Measurements from ENCODE around the gene SLC6A9. TPM values are rescaled to one million over a fixed set of nuclear protein-coding genes. Genes with fewer than 3 reads are reported as not detected.

Gene SLC6A9
- polyA plus RNA-seq, 2 of the 4 experiments (the other 2 are of a cell fraction), result 9.0 to 17.7 TPM

GRCh38 chr1:44077421-44077820, 46.2 kb upstream of the SLC6A9 start:
- TF ChIP-seq HOXB13 (CRISPR knock-in tag; IDR thresholded peaks at IDR 0.05; ENCODE audit: low read depth) (no peak), KDM5A (IDR thresholded peaks at IDR 0.05) (no peak), EP300 (IDR thresholded peaks at IDR 0.05) (no peak), POLR2A (IDR thresholded peaks at IDR 0.05; ENCODE audit: low read length) (no peak), HDAC2 (IDR thresholded peaks at IDR 0.05) (no peak), MAX (IDR thresholded peaks at IDR 0.05) (no peak), EHF (CRISPR knock-in tag; IDR thresholded peaks at IDR 0.05) (no peak), ATOH8 (CRISPR knock-in tag; IDR thresholded peaks at IDR 0.05; ENCODE audit: low read depth) (no peak), TP53 (CRISPR knock-in tag; IDR thresholded peaks at IDR 0.05) (no peak)
- H3K27ac ChIP-seq, result no peak overlapping the region
- DNase-seq (ENCODE audit: low read depth in 1 of 2, low spot score in 1 of 2) (no peak), ATAC-seq (no peak), FAIRE-seq (no peak)
- 85% methylated on average over 5 of the region's 5 CpGs for WGBS (ENCODE audit: missing lambda C conversion rate)
- no peak overlapping the region for H3K4me2 ChIP-seq
- H3K9me3 ChIP-seq, result no peaks in the 10 kb centered on the region
- no peaks in the 10 kb centered on the region for H3K4me1 ChIP-seq
- CTCF ChIA-PET, result no interaction called here
- H3K4me3 ChIP-seq, result no peak overlapping the region
- POLR2A ChIA-PET, result no interaction called here

GRCh38 chr1:44076066-44076465, 44.8 kb upstream of the SLC6A9 start:
- H3K4me1 ChIP-seq, result 0 out of 3 replicates have a peak, but pooled peaks cover 4% of the 10 kb centered on the region
- CTCF ChIA-PET, result no interaction called here
- TF ChIP-seq HDAC2 (IDR thresholded peaks at IDR 0.05) (no peak), ATOH8 (CRISPR knock-in tag; IDR thresholded peaks at IDR 0.05; ENCODE audit: low read depth) (no peak), POLR2A (IDR thresholded peaks at IDR 0.05; ENCODE audit: low read length) (no peak), RCOR1 (IDR thresholded peaks at IDR 0.05; ENCODE audit: low read depth, low read length) (no peak), BHLHE40 (IDR thresholded peaks at IDR 0.05; ENCODE audit: low read depth, low read length) (no peak), CHD2 (IDR thresholded peaks at IDR 0.05; ENCODE audit: low read length, partially characterized antibody) (no peak), NFE2L2 (conservative IDR thresholded peaks at IDR 0.05; ENCODE audit: low read length) (no peak), ZFP36 (IDR thresholded peaks at IDR 0.05; ENCODE audit: borderline replicate concordance, partially characterized antibody) (no peak), HOXB13 (CRISPR knock-in tag; IDR thresholded peaks at IDR 0.05; ENCODE audit: low read depth) (no peak), RFX5 (IDR thresholded peaks at IDR 0.05) (no peak), REST (IDR thresholded peaks at IDR 0.05) (no peak)
- FAIRE-seq (no peak), ATAC-seq (no peak), DNase-seq (ENCODE audit: low read depth in 1 of 2, low spot score in 1 of 2) (no peak)
- H3K4me3 ChIP-seq, result no peak overlapping the region
- POLR2A ChIA-PET, result no interaction called here
- H3K4me2 ChIP-seq, result no peak overlapping the region
- 44% methylated on average over 1 of the region's 1 CpG for WGBS (ENCODE audit: missing lambda C conversion rate)
- no peaks in the 10 kb centered on the region for H3K9me3 ChIP-seq
- no peak overlapping the region for H3K27ac ChIP-seq

GRCh38 chr1:44074415-44074814, 43.2 kb upstream of the SLC6A9 start:
- 76% methylated on average over 3 of the region's 3 CpGs for WGBS (ENCODE audit: missing lambda C conversion rate)
- TF ChIP-seq MYC (IDR thresholded peaks at IDR 0.05; ENCODE audit: borderline replicate concordance, low read length) (no peak), HOXA7 (CRISPR knock-in tag; IDR thresholded peaks at IDR 0.05) (no peak), RARB (CRISPR knock-in tag; IDR thresholded peaks at IDR 0.05) (no peak), HOXB5 (CRISPR knock-in tag; IDR thresholded peaks at IDR 0.05) (no peak), RFX5 (IDR thresholded peaks at IDR 0.05) (no peak), MAX (IDR thresholded peaks at IDR 0.05) (no peak), SMC3 (IDR thresholded peaks at IDR 0.05) (no peak), CBX8 (IDR thresholded peaks at IDR 0.05) (no peak), POLR2AphosphoS2 (conservative IDR thresholded peaks at IDR 0.05; ENCODE audit: low read length) (no peak), CHD2 (IDR thresholded peaks at IDR 0.05; ENCODE audit: low read length, partially characterized antibody) (no peak), RNF2 (IDR thresholded peaks at IDR 0.05; ENCODE audit: borderline replicate concordance, low read depth) (no peak), EP300 (IDR thresholded peaks at IDR 0.05) (no peak), FOSB (CRISPR knock-in tag; IDR thresholded peaks at IDR 0.05) (no peak), CHD4 (IDR thresholded peaks at IDR 0.05; ENCODE audit: borderline replicate concordance) (no peak), POLR2A (IDR thresholded peaks at IDR 0.05; ENCODE audit: low read length) (no peak), BCL3 (IDR thresholded peaks at IDR 0.05) (no peak)

More at GRCh38 chr1:44074415-44074814, 43.2 kb upstream of the SLC6A9 start:
- Histone ChIP-seq H3K9me3 (no peaks in the 10 kb centered on the region), H3K4me1 (0 out of 3 replicates have a peak, but pooled peaks cover 4% of the 10 kb centered on the region), H3K4me2 (no peak overlapping the region), H3K4me3 (no peak overlapping the region), H3K27ac (no peak overlapping the region)
- FAIRE-seq (no peak), ATAC-seq (no peak), DNase-seq (ENCODE audit: low read depth in 1 of 2, low spot score in 1 of 2) (no peak)
- ChIA-PET CTCF (no interaction called here), POLR2A (no interaction called here)
